ENCODE results near the gene HNRNPU. TPM values are rescaled to one million over a fixed set of nuclear protein-coding genes. Genes with fewer than 3 reads are reported as not detected.

The HNRNPU gene
- total and polyA plus RNA-seq, 2 of the 13 experiments (the other 11 are each of a cell fraction or from before 2014, with no cell fraction given), result 101 to 508 TPM

- peak; percentile 76; the same call in 1 of the 2 replicates for TF ChIP-seq NFE2L2 (IDR thresholded peaks at IDR 0.05; ENCODE audit: low read length)
- TF ChIP-seq ZNF709 (CRISPR knock-in tag; IDR thresholded peaks at IDR 0.05), result peak; percentile 50
- TF ChIP-seq HNRNPK (IDR thresholded peaks at IDR 0.05; ENCODE audit: low read depth, low read length, poor library complexity, severe bottlenecking), result peak; percentile 10
- 0 out of 2 replicates have a peak, but pooled peaks have one; percentile 57 for TF ChIP-seq ZNF891 (CRISPR knock-in tag; IDR thresholded peaks at IDR 0.05)
- TF ChIP-seq HMG20B (CRISPR knock-in tag; conservative IDR thresholded peaks at IDR 0.05), result peak; percentile 71; the same call in 1 of the 2 replicates
- TF ChIP-seq ZNF335 (CRISPR knock-in tag; IDR thresholded peaks at IDR 0.05), result no peak; the same call in none of the 2 replicates
- TF ChIP-seq ZNF460 (CRISPR knock-in tag; IDR thresholded peaks at IDR 0.05; ENCODE audit: borderline replicate concordance), result no peak
- TF ChIP-seq AGO2 (optimal IDR thresholded peaks at IDR 0.05; ENCODE audit: low read depth, low read length), result peak; percentile 91
- 0 out of 2 replicates have a peak, but pooled peaks have one; percentile 53 for TF ChIP-seq YEATS2 (CRISPR knock-in tag; IDR thresholded peaks at IDR 0.05; ENCODE audit: borderline replicate concordance)
- TF ChIP-seq SIX4 (CRISPR knock-in tag; IDR thresholded peaks at IDR 0.05), result no peak; the same call in 1 of the 2 replicates
- peak; percentile 58; the same call in 1 of the 2 replicates for TF ChIP-seq NFAT5 (CRISPR knock-in tag; IDR thresholded peaks at IDR 0.05)
- TF ChIP-seq SOX5 (CRISPR knock-in tag; IDR thresholded peaks at IDR 0.05; ENCODE audit: borderline replicate concordance), result no peak; the same call in 1 of the 2 replicates
- TF ChIP-seq ZNF883 (CRISPR knock-in tag; IDR thresholded peaks at IDR 0.05; ENCODE audit: not compliant biosample characterization), result peak; percentile 38
- TF ChIP-seq, protein P1, sequence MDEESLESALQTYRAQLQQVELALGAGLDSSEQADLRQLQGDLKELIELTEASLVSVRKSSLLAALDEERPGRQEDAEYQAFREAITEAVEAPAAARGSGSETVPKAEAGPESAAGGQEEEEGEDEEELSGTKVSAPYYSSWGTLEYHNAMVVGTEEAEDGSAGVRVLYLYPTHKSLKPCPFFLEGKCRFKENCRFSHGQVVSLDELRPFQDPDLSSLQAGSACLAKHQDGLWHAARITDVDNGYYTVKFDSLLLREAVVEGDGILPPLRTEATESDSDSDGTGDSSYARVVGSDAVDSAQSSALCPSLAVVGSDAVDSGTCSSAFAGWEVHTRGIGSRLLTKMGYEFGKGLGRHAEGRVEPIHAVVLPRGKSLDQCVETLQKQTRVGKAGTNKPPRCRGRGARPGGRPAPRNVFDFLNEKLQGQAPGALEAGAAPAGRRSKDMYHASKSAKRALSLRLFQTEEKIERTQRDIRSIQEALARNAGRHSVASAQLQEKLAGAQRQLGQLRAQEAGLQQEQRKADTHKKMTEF (CRISPR knock-in tag; IDR thresholded peaks at IDR 0.05), result peak; percentile 82
- TF ChIP-seq ZNF879 (CRISPR knock-in tag; IDR thresholded peaks at IDR 0.05), result peak; percentile 75; the same call in 1 of the 2 replicates
- TF ChIP-seq ZNF614 (CRISPR knock-in tag; IDR thresholded peaks at IDR 0.05; ENCODE audit: borderline replicate concordance), result peak; percentile 78; the same call in 1 of the 2 replicates
- TF ChIP-seq TBX3 (IDR thresholded peaks at IDR 0.05; ENCODE audit: borderline replicate concordance), result no peak
- no peak for TF ChIP-seq ATAD3A (CRISPR knock-in tag; IDR thresholded peaks at IDR 0.05)
- no peak for TF ChIP-seq KDM5A (IDR thresholded peaks at IDR 0.05; ENCODE audit: borderline replicate concordance, low read length)
- TF ChIP-seq NFRKB (IDR thresholded peaks at IDR 0.05), result peak; percentile 57; the same call in 1 of the 2 replicates
- TF ChIP-seq RNF2 (conservative IDR thresholded peaks at IDR 0.05; ENCODE audit: low read depth), result peak; percentile 61; the same call in 1 of the 2 replicates
- TF ChIP-seq SNAPC2 (CRISPR knock-in tag; IDR thresholded peaks at IDR 0.05), result no peak
- TF ChIP-seq ZNF644 (CRISPR knock-in tag; IDR thresholded peaks at IDR 0.05; ENCODE audit: low read depth), result no peak
- no peak for TF ChIP-seq THAP8 (CRISPR knock-in tag; IDR thresholded peaks at IDR 0.05; ENCODE audit: borderline replicate concordance)
These were observed 29.6 kb downstream of the HNRNPU start (continued) for GRCh38 chr1:244834543-244835275.

Measured in HepG2 (cell line).